NB4 (cell line): ENCODE measurements around the gene ODF4.

Experiments
- DNase-seq: peaks from one replicate; pipeline ENCODE4 v3.0.0; 2010; ENCODE audit warnings: low read depth
- H3K4me3 ChIP-seq: one replicate; pipeline ENCODE4 v1.5.1; 2011; ENCODE audit warnings: mild to moderate bottlenecking, low read depth, low read length, moderate library complexity
- CTCF ChIP-seq: IDR thresholded peaks from one replicate; pipeline ENCODE4 v1.5.1; 2012; ENCODE audit warnings: low read depth, low read length
- MYC ChIP-seq: IDR thresholded peaks from 2 replicates; pipeline ENCODE4 v1.6.1; 2011; ENCODE audit warnings: low read depth, low read length
- POLR2A ChIP-seq: IDR thresholded peaks from 2 replicates; pipeline ENCODE4 v1.6.1; 2011; ENCODE audit warnings: mild to moderate bottlenecking; ENCODE audit not compliant: insufficient read length; ENCODE audit errors: extremely low read depth
- TF ChIP-seq, protein P1 (sequence below): IDR thresholded peaks from 2 replicates; pipeline ENCODE4 v1.6.1; 2011; ENCODE audit warnings: low read depth, low read length

Gene ODF4

DNA sequence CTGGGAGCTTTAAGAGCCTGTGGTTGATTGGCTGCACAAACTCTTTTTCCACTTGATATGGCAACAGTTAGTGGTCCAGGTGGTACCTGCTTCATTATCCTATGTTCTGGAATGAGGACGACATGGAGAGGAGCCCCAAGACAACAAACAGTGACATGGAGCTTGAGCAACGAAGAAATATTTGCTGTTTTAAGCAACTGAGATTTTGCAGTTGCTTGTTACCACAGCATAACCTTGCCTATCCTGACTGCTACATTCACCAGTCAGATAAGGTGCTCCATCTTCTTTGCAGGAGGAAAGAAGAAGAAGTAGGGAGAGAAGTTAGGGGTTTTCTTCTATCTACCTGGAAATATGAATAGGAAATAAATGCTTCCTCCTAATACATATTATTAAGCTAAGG lies 7.5 kb upstream of the ODF4 start:
- TF ChIP-seq, protein P1, sequence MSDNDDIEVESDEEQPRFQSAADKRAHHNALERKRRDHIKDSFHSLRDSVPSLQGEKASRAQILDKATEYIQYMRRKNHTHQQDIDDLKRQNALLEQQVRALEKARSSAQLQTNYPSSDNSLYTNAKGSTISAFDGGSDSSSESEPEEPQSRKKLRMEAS, result no peak
- TF ChIP-seq POLR2A, result no peak
- TF ChIP-seq CTCF, result no peak
- no peak for TF ChIP-seq MYC
- no peak for DNase-seq

DNA sequence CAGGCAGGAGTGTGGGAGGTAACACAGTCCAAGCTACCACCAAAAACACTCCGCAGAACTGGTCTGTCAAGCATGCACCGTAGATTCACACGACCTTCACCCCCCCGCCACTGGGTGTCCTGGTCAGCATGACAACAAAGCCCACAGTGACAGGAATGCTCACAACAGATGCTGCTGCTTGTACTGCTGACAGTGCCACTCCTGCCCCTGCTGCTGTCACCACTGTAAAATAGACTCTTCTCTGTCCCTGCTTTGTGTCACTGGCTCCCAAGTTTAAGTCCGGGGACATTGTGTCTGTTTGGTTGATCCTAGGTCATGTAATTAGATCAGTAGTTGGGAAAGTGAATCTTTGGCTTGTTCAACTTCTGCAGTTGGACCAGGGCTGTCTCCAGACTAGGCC lies 7.0 kb upstream of the ODF4 start:
- DNase-seq, result no peak
- no peak overlapping the region for H3K4me3 ChIP-seq
- TF ChIP-seq, protein P1, result no peak
- no peak for TF ChIP-seq MYC
- no peak for TF ChIP-seq POLR2A
- no peak for TF ChIP-seq CTCF

More for the DNA sequence above, 7.5 kb upstream of the ODF4 start:
- H3K4me3 ChIP-seq, result no peak overlapping the region

- no peak overlapping the region for H3K4me3 ChIP-seq
- TF ChIP-seq MYC, result no peak
- TF ChIP-seq, protein P1, result no peak
- no peak for TF ChIP-seq CTCF
- TF ChIP-seq POLR2A, result no peak
- DNase-seq, result no peak
Measured at GRCh38 chr17:8333281-8333680, 6.4 kb upstream of the ODF4 start.

- no peak for TF ChIP-seq POLR2A
- TF ChIP-seq MYC, result no peak
- TF ChIP-seq, protein P1, result no peak
- no peak for TF ChIP-seq CTCF
- peak overlapping the region; percentile 6 for H3K4me3 ChIP-seq
- peak; percentile 75 for DNase-seq
Measured at GRCh38 chr17:8337802-8338752, 1.6 kb upstream of the ODF4 start.

GRCh38 chr17:8338753-8339140 lies 893 bp upstream of the ODF4 start:
- DNase-seq, result peak; percentile 32
- H3K4me3 ChIP-seq, result no peak overlapping the region
- no peak for TF ChIP-seq CTCF
- no peak for TF ChIP-seq POLR2A
- no peak for TF ChIP-seq MYC
- TF ChIP-seq, protein P1, result no peak
